Activated gamma-delta T cell (primary cell): ENCODE measurements around the gene ZNF217.
"Not testable (repeated sequence)": the region's sequence is repeated elsewhere in the genome, so short reads cannot be mapped to it uniquely, and the experiment has no call there.

Source experiments
- DNase-seq: peaks from one replicate; lab custom pipeline; 2025; lab: John Stamatoyannopoulos, UW

ZNF217 gene

GRCh38 chr20:53583660-53584549 is 9.7 kb downstream of the ZNF217 start:
- not testable (repeated sequence) for DNase-seq

GRCh38 chr20:53582574-53583351 is 10.9 kb downstream of the ZNF217 start:
- no peak for DNase-seq

DNA sequence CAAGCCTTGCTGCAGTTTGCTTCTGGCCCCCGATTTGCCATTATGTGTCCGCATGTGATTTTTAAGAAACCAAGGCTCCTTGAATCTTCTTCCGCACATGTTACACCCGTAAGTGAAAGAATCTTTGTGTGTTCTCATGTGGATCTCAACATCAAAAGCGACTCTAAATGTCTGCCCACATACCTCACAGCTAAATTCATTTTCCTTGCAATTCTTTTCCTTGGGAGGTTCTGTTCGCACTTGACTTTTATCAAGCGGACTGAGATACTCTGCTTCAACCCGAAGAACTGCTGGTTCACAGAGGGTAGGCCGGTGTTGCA is 11.4 kb downstream of the ZNF217 start:
- DNase-seq, result no peak

DNA sequence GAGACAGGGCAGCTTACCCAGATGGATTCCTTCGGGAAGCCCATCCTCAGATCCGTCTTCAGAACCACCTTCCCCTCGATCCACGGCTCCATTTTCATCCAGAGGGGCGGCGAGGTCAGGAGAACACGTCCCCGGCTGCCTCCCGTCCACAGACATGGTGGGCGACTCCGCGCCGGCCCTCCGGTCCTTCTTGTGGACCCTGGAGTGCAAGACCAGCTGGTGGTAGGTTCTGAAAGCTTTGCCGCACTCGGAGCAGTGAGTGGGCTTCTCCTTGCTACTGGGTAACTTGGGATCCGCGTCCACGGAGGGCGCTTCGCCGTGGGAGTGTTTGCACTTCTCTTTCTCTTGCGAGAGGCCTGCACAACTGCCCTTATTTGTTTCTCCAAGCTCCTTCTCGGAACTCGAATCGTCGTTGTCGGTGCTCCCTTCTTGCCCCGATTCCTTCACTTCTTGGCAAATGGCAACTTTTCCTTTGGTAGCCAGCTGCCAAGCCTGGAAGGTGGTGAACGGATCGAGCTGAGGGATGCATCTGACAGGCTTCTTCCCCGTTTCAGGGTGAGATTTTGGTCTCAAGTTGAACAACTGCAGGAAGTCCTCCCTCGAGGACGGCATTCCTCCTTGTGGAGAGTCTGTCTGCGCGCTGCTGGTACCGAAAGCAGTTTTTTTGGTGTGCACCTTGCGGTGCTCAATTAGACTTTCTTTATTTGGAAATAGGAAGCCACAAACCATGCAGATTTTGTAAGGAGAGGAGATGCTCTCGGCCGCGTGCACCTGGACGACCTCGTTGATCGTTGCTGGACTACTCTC is 12.0 kb downstream of the ZNF217 start:
- no peak for DNase-seq

DNA sequence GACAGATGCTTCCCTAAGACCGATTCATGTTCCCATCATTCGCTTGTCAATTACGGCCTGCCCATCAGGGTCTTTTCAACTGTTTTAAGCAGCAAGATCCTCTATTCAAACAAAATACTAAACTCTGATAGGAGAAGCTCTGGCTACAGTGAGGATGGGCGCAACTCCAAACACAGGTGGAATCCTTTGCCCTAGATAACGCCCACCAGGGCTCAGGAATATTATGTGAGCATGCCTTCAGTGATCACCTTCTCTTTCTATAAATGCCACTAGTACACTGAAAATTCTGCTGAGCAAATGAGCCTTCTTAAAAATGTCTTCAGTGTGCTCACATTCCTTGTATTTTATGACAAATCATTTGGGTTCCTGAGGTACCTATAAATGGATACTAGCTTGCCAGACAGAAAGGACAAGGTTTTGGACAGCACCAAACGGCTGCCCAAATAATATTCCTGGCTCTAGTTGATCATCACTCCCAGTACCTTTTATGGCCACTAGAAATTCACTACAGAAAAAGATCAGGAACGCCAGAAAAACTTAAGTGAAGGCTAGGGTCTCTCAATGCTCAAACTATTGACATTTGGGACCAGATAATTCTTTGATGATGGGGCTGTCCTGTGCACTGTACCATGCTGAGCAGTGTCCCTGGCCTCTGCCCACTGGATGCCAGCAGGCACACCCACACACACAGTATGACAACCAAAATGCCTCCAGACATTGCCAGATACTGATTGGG is 13.1 kb downstream of the ZNF217 start:
- no peak for DNase-seq

- no peak for DNase-seq
Measured at GRCh38 chr20:53579581-53580375, 13.9 kb downstream of the ZNF217 start.

DNA sequence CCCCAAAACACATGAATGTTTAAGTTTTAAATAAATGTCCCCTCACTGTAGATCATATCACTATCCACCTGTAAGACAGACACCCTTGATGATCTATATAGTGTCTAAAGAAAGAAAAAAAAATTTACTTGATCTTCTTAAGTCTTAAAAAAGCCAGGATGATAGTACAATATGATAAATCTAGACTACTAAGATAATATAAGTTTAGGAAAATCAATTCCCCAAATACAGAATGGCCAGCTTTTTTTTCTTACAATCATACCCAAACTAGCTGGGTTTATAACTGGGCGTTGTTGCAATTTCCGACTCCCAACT is 14.4 kb downstream of the ZNF217 start:
- DNase-seq, result no peak

GRCh38 chr20:53578492-53579222 is 15.0 kb downstream of the ZNF217 start:
- no peak for DNase-seq

GRCh38 chr20:53576586-53577318 is 16.9 kb downstream of the ZNF217 start:
- no peak for DNase-seq

- DNase-seq, result no peak
Measured at GRCh38 chr20:53576195-53576580, 17.5 kb downstream of the ZNF217 start.

DNA sequence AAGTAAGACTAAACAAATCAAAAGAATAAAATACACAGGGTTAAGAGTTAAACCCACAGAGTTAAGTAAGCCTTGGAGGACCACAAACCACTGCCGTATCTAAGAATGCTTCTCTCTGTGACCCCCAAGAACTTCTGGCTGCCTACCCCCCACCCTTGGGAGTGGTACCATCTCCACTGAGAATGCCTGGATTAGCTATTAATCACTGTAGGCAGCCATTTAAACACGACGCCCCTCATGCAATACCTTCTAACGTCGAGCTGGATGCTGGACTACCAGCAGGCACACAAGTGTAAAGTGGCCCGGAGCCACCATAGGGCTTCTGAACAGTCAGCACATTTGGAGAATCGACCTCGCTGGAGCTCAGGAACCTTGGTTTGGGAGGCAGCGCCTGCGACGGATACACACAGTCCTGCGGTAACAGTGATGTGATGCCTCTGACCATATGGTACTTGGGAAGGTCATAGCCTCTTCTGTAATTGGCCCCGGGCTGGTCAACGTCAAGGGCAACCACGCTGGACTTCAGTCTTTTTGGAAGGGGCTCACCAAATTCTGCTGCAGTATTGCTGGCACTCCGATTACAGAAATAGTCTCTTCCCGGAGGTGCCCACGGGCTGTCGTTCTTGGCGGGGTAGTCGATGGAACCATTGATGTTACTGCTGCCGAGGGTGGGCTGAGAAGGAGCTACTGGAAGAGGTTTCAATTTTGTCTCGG is 18.0 kb downstream of the ZNF217 start:
- no peak for DNase-seq

GRCh38 chr20:53574819-53575218 is 18.8 kb downstream of the ZNF217 start:
- no peak for DNase-seq

DNA sequence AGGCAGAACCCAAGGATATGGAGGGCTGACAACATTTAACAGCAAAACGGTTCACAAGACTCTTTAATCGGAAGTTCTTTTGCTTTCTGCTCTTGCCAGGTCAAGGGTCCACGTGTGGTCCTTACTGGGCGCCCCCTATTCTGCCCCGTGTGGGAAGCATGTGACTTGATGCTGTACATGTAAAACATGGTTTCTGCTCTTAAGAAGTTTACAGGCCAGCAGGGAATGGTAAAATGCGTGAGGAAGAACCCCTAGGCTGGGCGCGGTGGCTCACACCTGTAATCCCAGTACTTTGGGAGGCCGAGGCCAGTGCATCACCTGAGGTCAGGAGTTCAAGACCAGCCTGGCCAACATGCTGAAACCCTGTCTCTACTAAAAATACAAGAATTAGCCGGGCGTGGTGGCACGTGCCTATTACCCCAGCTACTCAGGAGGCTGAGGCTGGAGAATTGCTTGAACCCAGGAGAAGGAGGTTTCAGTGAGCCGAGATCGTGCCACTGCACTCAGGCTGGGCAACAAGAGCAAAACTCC is 19.3 kb downstream of the ZNF217 start:
- DNase-seq, result no peak

DNA sequence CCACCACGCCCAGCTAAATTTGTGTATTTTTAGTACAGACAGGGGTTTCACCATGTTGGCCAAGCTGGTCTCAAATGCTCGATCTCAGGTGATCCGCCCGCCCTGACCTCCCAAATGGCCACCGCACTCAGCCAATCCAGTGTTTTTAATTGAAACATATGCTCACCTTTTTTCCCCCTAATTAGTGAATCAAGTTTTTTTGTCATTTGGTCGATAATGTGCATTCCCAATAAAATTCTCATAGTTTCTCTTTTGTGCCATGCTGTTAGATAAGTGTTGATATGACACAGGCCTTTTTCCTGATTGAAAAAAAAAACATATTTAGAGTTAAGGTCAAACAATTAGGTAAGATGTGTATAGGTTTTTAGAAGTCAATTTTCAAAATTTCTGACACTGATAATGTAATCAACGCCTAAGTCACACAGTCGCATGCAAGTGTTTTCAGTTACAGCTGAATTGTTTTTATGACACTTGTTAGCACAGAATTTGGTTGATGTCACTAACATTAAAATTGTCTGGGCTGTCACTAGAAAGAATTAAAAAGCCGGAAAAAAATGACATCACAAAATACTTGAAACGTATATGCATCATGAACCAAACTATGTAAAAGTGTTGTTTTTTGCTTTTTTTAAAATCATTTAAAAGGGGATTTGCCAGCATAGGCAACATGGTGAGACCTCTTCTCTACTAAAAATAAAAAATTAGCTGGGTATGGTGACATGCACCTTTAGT is 21.9 kb downstream of the ZNF217 start:
- no peak for DNase-seq

GRCh38 chr20:53570446-53571276 is 23.0 kb downstream of the ZNF217 start:
- DNase-seq, result no peak

DNA sequence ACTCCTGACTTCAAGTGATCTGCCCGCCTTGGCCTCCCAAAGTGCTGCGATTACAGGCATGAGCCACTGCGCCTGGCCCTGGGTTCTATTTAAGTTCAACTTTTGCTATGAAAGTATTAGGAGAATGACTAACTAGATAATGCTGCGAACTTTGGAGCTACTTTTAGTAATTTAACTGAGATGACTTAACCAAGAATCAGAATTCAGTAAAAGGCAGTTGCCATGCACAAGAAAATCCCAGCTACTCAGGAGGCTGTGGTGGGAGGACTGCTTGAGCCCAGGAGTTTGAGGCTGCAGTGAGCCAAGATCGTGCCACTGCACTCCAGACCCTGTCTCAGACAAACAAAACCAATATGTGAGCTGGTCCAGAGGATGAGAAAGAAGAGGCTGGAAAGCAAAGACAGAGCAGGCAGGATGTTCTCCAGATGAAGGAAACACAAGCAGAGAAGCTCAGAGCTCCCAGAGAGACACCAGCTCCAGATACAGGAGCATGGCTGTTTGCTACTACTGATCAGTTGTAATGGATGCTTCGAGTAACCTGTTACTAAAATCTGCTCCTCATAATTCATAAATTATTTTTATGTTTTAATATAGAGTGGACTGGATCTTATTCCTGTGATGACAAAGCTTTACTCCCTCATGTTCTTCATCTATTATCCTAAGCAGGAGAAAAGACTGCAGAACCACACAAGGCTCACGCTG is 23.9 kb downstream of the ZNF217 start:
- DNase-seq, result no peak

- no peak for DNase-seq
Measured at GRCh38 chr20:53569005-53569404, 24.6 kb downstream of the ZNF217 start.
